Activated CD4-positive, alpha-beta memory T cell treated with anti-CD3 and anti-CD28 coated beads, Interleukin-2, amount 10 ng/mL, durations not matched to agents 7 days and 5 days (primary cell): ENCODE data around the gene LAMA2. TPM values are rescaled to one million over a fixed set of nuclear protein-coding genes. Genes with fewer than 3 reads are reported as not detected.

ENCODE experiments used
- CTCF ChIA-PET: fragments of 350-600 bp; sonication (Branson Sonifier 250); formaldehyde crosslinking; loops from one replicate; lab custom pipeline; 2021; ENCODE audit warnings: antibody characterized with exemption, inconsistent platforms; lab: Charles Lee
- POLR2A ChIA-PET: fragments of 350-600 bp; sonication (Branson Sonifier 250); formaldehyde crosslinking; loops from one replicate; lab custom pipeline; 2021; ENCODE audit warnings: antibody characterized with exemption; lab: Charles Lee
- DNase-seq: peaks from one replicate; pipeline ENCODE4 v3.0.0-alpha.2; 2020
- H3K27ac Mint-ChIP-seq: one replicate; pipeline ENCODE4 v1.8.0; 2021; ENCODE audit warnings: mild to moderate bottlenecking, mixed read lengths
- H3K27me3 Mint-ChIP-seq: one replicate; pipeline ENCODE4 v1.8.0; 2021; ENCODE audit warnings: mixed read lengths
- H3K36me3 Mint-ChIP-seq: one replicate; pipeline ENCODE4 v1.8.0; 2021; ENCODE audit warnings: low read depth, mixed read lengths
- H3K4me1 Mint-ChIP-seq: one replicate; pipeline ENCODE4 v1.8.0; 2021; ENCODE audit warnings: mixed read lengths
- H3K4me3 Mint-ChIP-seq: one replicate; pipeline ENCODE4 v1.8.0; 2021; ENCODE audit warnings: mild to moderate bottlenecking, mixed read lengths
- H3K9me3 Mint-ChIP-seq: one replicate; pipeline ENCODE4 v1.8.0; 2021; ENCODE audit warnings: mixed read lengths
- total RNA-seq, 2 experiments: library from RNA; stranded (reverse); gene quantifications; one replicate each; pipeline ENCODE4 v1.2.3, GENCODE V29; 2021

LAMA2 gene
- total RNA-seq, 2 experiments from 2014 or later = 0.15 to 0.53 TPM

GRCh38 chr6:129368970-129369369 lies 486.0 kb downstream of the LAMA2 start:
- H3K36me3 Mint-ChIP-seq = no peaks in the 10 kb centered on the region
- no peak for DNase-seq
- H3K27me3 Mint-ChIP-seq = no peaks in the 10 kb centered on the region
- ChIA-PET POLR2A (no interaction called here), CTCF (no interaction called here)
- H3K27ac Mint-ChIP-seq = no peak overlapping the region
- peaks cover 14% of the 10 kb centered on the region for H3K4me1 Mint-ChIP-seq
- no peaks in the 10 kb centered on the region for H3K9me3 Mint-ChIP-seq
- no peak overlapping the region for H3K4me3 Mint-ChIP-seq

- DNase-seq = no peak
- CTCF ChIA-PET = interaction anchor here (1.0 kb wide), 1 partner anchor 111 kb away, joined by 4 read pairs; no protein-coding TSS in a partner anchor
- Mint-ChIP-seq H3K27ac (no peak overlapping the region), H3K27me3 (no peaks in the 10 kb centered on the region), H3K4me1 (peaks cover 14% of the 10 kb centered on the region), H3K9me3 (no peaks in the 10 kb centered on the region), H3K36me3 (no peaks in the 10 kb centered on the region), H3K4me3 (no peak overlapping the region)
- POLR2A ChIA-PET = no interaction called here
These were observed 486.8 kb downstream of the LAMA2 start for GRCh38 chr6:129369737-129370136.

DNA sequence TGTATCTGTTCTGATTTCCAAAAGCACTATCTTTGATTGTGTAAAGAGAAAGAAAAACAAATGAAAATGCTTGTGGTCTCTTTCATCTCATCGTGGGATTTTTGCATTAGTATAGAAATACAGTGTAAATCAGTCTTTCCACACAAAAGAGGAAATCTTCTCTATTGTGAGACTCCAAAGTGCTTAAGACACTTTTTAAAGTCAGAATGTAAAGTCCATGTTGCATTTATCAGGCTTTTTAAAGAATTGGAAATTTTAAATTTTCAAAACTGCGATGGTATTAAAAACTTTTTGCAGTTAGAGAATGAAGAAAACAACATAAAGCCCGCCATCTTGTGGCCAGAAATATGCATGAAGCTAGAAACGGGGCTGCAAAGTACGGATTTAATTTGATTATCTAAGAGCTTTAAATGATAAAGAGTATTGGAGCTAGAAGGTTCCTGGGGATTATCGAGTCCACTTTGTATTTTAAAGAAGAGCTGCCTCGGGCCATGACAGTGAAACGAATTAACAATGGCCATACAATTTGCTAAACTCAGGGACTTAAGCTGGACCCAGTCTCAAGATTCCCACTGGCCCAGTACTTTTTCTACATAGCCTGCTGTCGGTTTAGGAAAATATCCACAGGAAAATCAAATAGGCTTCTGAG lies 487.5 kb downstream of the LAMA2 start:
- Mint-ChIP-seq H3K4me1 (peaks cover 14% of the 10 kb centered on the region), H3K9me3 (no peaks in the 10 kb centered on the region), H3K27me3 (no peaks in the 10 kb centered on the region), H3K27ac (no peak overlapping the region), H3K36me3 (no peaks in the 10 kb centered on the region), H3K4me3 (no peak overlapping the region)
- ChIA-PET CTCF (interaction anchor here (0.6 to 1.1 kb wide), 12 partner anchors 10 to 645 kb away, joined by 3 to 6 read pairs (median 4); no protein-coding TSS in a partner anchor), POLR2A (no interaction called here)
- DNase-seq = peak; percentile 43

- Mint-ChIP-seq H3K4me1 (no peaks in the 10 kb centered on the region), H3K36me3 (no peaks in the 10 kb centered on the region), H3K27me3 (no peaks in the 10 kb centered on the region), H3K4me3 (no peak overlapping the region), H3K27ac (no peak overlapping the region), H3K9me3 (no peaks in the 10 kb centered on the region)
- CTCF ChIA-PET = interaction anchor here (1.4 to 1.9 kb wide), 2 partner anchors 10 to 11 kb away, joined by 3 to 4 read pairs; no protein-coding TSS in a partner anchor
- POLR2A ChIA-PET = no interaction called here
- DNase-seq = no peak
These were observed 498.9 kb downstream of the LAMA2 start for GRCh38 chr6:129381885-129382284.

DNA sequence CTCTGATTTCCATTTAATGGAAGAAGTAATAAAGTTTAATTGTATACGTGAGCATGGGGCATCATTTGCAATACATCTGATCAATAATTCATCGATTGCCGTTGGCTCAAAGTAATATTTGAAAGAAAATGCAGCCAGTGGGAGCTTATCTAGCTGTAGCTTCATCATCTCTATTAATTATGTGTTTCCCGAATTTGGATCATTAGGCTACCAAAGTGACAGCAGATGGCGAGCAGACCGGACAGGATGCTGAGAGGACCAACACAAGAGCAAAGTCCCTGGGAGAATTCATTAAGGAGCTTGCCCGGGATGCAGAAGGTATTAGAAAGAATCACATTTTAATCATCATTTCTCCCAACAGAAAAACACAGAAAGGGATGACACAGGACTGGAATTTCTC lies 500.0 kb downstream of the LAMA2 start:
- H3K36me3 Mint-ChIP-seq = no peaks in the 10 kb centered on the region
- H3K4me1 Mint-ChIP-seq = no peaks in the 10 kb centered on the region
- H3K4me3 Mint-ChIP-seq = no peak overlapping the region
- H3K9me3 Mint-ChIP-seq = no peaks in the 10 kb centered on the region
- no peaks in the 10 kb centered on the region for H3K27me3 Mint-ChIP-seq
- H3K27ac Mint-ChIP-seq = no peak overlapping the region
- POLR2A ChIA-PET = no interaction called here
- CTCF ChIA-PET = interaction anchor here (1.4 to 1.9 kb wide), 2 partner anchors 11 to 12 kb away, joined by 3 to 4 read pairs; no protein-coding TSS in a partner anchor
- DNase-seq = no peak

- DNase-seq = no peak
- no peak overlapping the region for H3K4me3 Mint-ChIP-seq
- no peaks in the 10 kb centered on the region for H3K36me3 Mint-ChIP-seq
- no peaks in the 10 kb centered on the region for H3K4me1 Mint-ChIP-seq
- H3K27ac Mint-ChIP-seq = no peak overlapping the region
- ChIA-PET POLR2A (no interaction called here), CTCF (no interaction called here)
- H3K27me3 Mint-ChIP-seq = no peaks in the 10 kb centered on the region
- no peaks in the 10 kb centered on the region for H3K9me3 Mint-ChIP-seq
These were observed 502.2 kb downstream of the LAMA2 start for GRCh38 chr6:129385117-129385516.

DNA sequence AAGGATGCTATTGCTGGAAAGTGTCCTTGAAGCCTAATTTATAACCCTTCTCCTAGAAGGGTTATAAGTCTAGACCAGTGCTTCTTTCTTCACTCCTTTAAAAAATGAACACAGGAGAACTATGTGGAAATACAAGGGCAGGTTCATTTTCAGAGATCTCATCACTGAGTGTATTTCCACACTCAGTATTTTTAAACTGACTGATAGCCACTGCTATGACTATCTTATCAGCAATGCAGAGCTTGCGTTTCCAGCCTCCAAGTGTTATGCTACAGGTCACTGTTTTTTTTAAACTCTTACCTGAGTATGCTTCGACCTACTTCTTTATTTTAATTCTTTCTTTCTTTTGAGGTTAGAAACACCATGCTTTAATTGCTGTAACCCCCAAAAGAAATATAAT lies 508.0 kb downstream of the LAMA2 start:
- ChIA-PET CTCF (no interaction called here), POLR2A (no interaction called here)
- Mint-ChIP-seq H3K9me3 (no peaks in the 10 kb centered on the region), H3K4me3 (no peak overlapping the region), H3K27ac (no peak overlapping the region), H3K36me3 (no peaks in the 10 kb centered on the region), H3K27me3 (peaks cover 3% of the 10 kb centered on the region), H3K4me1 (no peaks in the 10 kb centered on the region)
- no peak for DNase-seq

DNA sequence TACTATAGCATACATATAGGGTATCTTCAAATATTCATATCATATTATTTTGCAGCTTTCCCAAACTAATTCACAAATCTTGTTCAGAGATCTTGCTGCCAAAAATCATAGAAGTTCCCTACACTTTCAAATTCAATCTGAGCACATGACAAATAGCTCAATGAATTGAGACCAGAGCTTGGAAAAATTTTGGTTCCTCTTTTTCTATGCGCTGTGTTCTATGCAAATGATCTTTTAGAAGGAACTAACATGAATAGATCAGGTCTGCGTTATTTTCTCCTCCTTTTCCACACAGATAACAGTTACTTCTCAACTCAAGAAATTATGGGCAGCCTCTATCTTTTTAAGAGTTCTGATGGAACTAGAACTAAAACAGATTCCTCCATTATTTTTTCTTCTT lies 510.7 kb downstream of the LAMA2 start:
- ChIA-PET POLR2A (no interaction called here), CTCF (no interaction called here)
- no peaks in the 10 kb centered on the region for H3K4me1 Mint-ChIP-seq
- H3K4me3 Mint-ChIP-seq = no peak overlapping the region
- DNase-seq = no peak
- peaks cover 7% of the 10 kb centered on the region for H3K27me3 Mint-ChIP-seq
- H3K9me3 Mint-ChIP-seq = no peaks in the 10 kb centered on the region
- H3K27ac Mint-ChIP-seq = no peak overlapping the region
- H3K36me3 Mint-ChIP-seq = no peaks in the 10 kb centered on the region

DNA sequence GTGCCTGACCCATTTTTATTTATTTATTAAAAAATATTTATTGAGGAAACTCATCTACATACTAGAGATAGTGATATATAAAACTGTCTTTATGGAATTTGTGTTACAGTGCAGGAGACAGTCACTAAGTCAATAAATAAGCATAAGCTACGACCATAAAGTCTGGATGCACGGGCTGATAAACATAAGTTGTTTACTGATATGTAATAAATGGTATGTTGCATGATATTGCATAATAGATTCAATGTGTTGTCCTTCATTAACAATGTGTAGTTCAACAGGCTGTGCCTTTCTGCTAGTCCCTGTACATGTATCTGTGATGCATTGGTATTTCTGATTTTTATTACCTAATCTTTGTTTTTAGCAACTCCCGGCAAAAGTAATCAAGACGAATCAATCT lies 515.8 kb downstream of the LAMA2 start:
- no peak for DNase-seq
- ChIA-PET CTCF (no interaction called here), POLR2A (no interaction called here)
- H3K9me3 Mint-ChIP-seq = no peaks in the 10 kb centered on the region
- H3K4me1 Mint-ChIP-seq = no peaks in the 10 kb centered on the region
- H3K36me3 Mint-ChIP-seq = no peaks in the 10 kb centered on the region
- peaks cover 4% of the 10 kb centered on the region for H3K27me3 Mint-ChIP-seq
- H3K4me3 Mint-ChIP-seq = no peak overlapping the region
- no peak overlapping the region for H3K27ac Mint-ChIP-seq

- no peaks in the 10 kb centered on the region for H3K36me3 Mint-ChIP-seq
- H3K9me3 Mint-ChIP-seq = no peaks in the 10 kb centered on the region
- H3K27me3 Mint-ChIP-seq = no peaks in the 10 kb centered on the region
- H3K27ac Mint-ChIP-seq = no peak overlapping the region
- no peak for DNase-seq
- H3K4me1 Mint-ChIP-seq = no peaks in the 10 kb centered on the region
- CTCF ChIA-PET = no interaction called here
- no peak overlapping the region for H3K4me3 Mint-ChIP-seq
- POLR2A ChIA-PET = no interaction called here
These were observed 519.3 kb downstream of the LAMA2 start for GRCh38 chr6:129402244-129402643.

GRCh38 chr6:129411092-129411491 lies 528.2 kb downstream of the LAMA2 start:
- no peaks in the 10 kb centered on the region for H3K4me1 Mint-ChIP-seq
- no peaks in the 10 kb centered on the region for H3K36me3 Mint-ChIP-seq
- ChIA-PET CTCF (no interaction called here), POLR2A (no interaction called here)
- H3K9me3 Mint-ChIP-seq = peaks cover 2% of the 10 kb centered on the region
- no peaks in the 10 kb centered on the region for H3K27me3 Mint-ChIP-seq
- no peak overlapping the region for H3K27ac Mint-ChIP-seq
- H3K4me3 Mint-ChIP-seq = no peak overlapping the region
- DNase-seq = no peak

DNA sequence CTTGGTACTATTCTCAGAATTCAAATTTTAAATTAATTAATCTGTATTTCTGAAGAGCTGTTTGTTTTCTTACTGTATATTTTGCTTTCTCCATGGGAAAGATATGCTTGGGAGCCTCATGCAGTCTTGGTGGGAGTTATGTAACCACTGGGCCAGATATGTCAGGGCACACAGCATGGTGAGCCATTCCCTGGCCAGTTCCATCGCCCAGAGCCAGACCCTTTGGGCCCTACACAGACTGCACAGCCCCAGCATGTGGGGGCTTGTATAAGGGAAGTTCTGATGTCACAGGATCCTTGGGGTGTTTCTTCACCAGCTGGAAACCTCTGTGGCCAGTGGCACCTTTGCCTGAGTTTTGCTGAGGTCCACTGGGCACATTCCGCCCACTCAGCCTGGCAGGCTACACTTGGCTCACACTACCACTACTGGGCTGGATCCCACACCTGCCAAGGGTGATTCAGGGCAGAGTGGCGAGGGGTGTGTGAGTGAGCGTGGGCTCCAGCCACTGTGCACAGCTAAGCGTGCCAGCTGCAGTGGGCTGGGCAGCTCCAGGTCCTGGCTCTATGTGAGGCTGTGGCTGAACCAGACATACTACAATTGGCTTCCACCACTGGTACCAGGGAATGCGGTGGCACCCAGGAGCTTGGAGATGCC lies 533.5 kb downstream of the LAMA2 start:
- Mint-ChIP-seq H3K9me3 (no peaks in the 10 kb centered on the region), H3K4me3 (no peak overlapping the region), H3K4me1 (no peaks in the 10 kb centered on the region), H3K36me3 (no peaks in the 10 kb centered on the region), H3K27ac (no peak overlapping the region), H3K27me3 (no peaks in the 10 kb centered on the region)
- ChIA-PET POLR2A (no interaction called here), CTCF (no interaction called here)
- DNase-seq = no peak

DNA sequence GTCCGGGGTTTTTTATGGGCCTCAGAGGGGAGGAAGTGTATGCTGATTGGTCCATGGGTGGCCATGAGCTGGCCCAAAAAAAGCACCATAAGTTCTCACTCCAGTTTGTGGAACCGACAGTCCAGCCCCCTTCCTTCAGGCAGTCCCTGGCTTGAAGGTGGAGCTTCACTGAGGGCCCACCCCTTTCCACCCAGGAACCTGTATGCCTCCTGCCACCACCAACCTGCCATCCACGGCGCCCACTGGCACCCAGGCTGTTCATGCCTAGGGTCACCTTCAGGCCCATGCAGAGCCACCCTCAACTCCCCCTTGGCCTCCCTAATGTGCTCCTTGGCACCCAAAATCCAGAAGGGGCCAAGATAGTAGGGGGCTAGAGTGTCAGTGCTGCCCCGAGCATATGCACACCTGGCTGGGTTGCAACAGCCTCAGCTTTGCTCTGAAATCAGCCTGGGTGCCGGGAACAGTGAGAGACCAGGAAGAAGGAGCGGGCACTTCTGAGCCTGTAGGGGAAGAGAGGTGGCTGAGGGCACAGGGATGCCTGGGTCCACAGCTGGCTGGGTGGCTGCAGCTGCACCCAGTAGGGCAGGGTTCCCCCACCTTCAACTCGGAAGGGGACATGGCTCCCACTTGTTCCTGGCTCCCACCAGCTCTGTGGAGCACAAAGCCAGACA lies 534.6 kb downstream of the LAMA2 start:
- POLR2A ChIA-PET = no interaction called here
- H3K27ac Mint-ChIP-seq = no peak overlapping the region
- no peaks in the 10 kb centered on the region for H3K4me1 Mint-ChIP-seq
- no peaks in the 10 kb centered on the region for H3K9me3 Mint-ChIP-seq
- H3K27me3 Mint-ChIP-seq = no peaks in the 10 kb centered on the region
- DNase-seq = no peak
- H3K36me3 Mint-ChIP-seq = no peaks in the 10 kb centered on the region
- no peak overlapping the region for H3K4me3 Mint-ChIP-seq
- CTCF ChIA-PET = no interaction called here
